CD4-positive, alpha-beta T cell treated with Interleukin-4 for 1 hour (primary cell): ENCODE data around the gene AGRN.
"Not testable (repeated sequence)": the region's sequence is repeated elsewhere in the genome, so short reads cannot be mapped to it uniquely, and the experiment has no call there.

Experiments
- DNase-seq, 2 donors: peaks; one replicate each; pipeline ENCODE4 v3.0.0-alpha.2; 2020 to 2022

The AGRN gene

GRCh38 chr1:982765-983436 lies 37.0 kb upstream of the AGRN start:
- DNase-seq = no peak

GRCh38 chr1:983798-984475 lies 36.0 kb upstream of the AGRN start:
- peak; percentile 56 to 57 for DNase-seq

GRCh38 chr1:984476-984814 lies 35.5 kb upstream of the AGRN start:
- no peak for DNase-seq

- DNase-seq = no peak
These were observed 34.8 kb upstream of the AGRN start for GRCh38 chr1:985126-985525.

- not testable (repeated sequence) for DNase-seq
These were observed 31.9 kb upstream of the AGRN start for GRCh38 chr1:988061-988460.

GRCh38 chr1:991275-991674 lies 28.6 kb upstream of the AGRN start:
- not testable (repeated sequence) for DNase-seq

- no peak for DNase-seq
These were observed 28.0 kb upstream of the AGRN start for GRCh38 chr1:991895-992294.

GRCh38 chr1:992362-992761 lies 27.6 kb upstream of the AGRN start:
- DNase-seq = no peak

GRCh38 chr1:993379-993995 lies 26.4 kb upstream of the AGRN start:
- DNase-seq = no peak

- DNase-seq = not testable (repeated sequence)
These were observed 25.4 kb upstream of the AGRN start for GRCh38 chr1:994546-994945.

- no peak for DNase-seq
These were observed 24.0 kb upstream of the AGRN start for GRCh38 chr1:995665-996633.

GRCh38 chr1:996851-997712 lies 22.8 kb upstream of the AGRN start:
- DNase-seq = no peak

GRCh38 chr1:997713-997992 lies 22.3 kb upstream of the AGRN start:
- no peak for DNase-seq

GRCh38 chr1:997993-998744 lies 21.8 kb upstream of the AGRN start:
- no peak for DNase-seq

- DNase-seq = no peak
These were observed 21.2 kb upstream of the AGRN start for GRCh38 chr1:998745-998994.

GRCh38 chr1:998995-999724 lies 20.8 kb upstream of the AGRN start:
- peak in 1 of 2 donors; percentile 36 for DNase-seq

GRCh38 chr1:999725-1000356 lies 20.1 kb upstream of the AGRN start, which contains the start of gene HES4:
TSS of gene HES4 (minus strand) at chr1:1000097. CDS start at chr1:999973, 124 bp downstream.
- peak; percentile 65 to 78 for DNase-seq

GRCh38 chr1:1000357-1001056 lies 19.4 kb upstream of the AGRN start:
- DNase-seq = peak; percentile 75 to 86

- no peak for DNase-seq
These were observed 18.7 kb upstream of the AGRN start for GRCh38 chr1:1001057-1001783.
